Daoy (cell line): Measurements from ENCODE around the gene NEUROD1. TPM values are rescaled to one million over a fixed set of nuclear protein-coding genes. Genes with fewer than 3 reads are reported as not detected.

Experiments
- DNase-seq: peaks from one replicate; pipeline ENCODE4 v3.0.0-alpha.2; 2015; ENCODE audit warnings: low read depth
- total RNA-seq: library from RNA; depleted of rRNA; stranded (reverse); fragments of >200 nt; shearing (Covaris generic); gene quantifications from 2 replicates; pipeline ENCODE4 v1.2.3, GENCODE V29; 2014; rRNA removed

Gene NEUROD1
- total RNA-seq, 1 experiment from 2014 or later = not detected

- no peak for DNase-seq
Observed at GRCh38 chr2:181642086-181642485, 38.2 kb downstream of the NEUROD1 start.

- DNase-seq = no peak
Observed at GRCh38 chr2:181639686-181640085, 40.6 kb downstream of the NEUROD1 start.

DNA sequence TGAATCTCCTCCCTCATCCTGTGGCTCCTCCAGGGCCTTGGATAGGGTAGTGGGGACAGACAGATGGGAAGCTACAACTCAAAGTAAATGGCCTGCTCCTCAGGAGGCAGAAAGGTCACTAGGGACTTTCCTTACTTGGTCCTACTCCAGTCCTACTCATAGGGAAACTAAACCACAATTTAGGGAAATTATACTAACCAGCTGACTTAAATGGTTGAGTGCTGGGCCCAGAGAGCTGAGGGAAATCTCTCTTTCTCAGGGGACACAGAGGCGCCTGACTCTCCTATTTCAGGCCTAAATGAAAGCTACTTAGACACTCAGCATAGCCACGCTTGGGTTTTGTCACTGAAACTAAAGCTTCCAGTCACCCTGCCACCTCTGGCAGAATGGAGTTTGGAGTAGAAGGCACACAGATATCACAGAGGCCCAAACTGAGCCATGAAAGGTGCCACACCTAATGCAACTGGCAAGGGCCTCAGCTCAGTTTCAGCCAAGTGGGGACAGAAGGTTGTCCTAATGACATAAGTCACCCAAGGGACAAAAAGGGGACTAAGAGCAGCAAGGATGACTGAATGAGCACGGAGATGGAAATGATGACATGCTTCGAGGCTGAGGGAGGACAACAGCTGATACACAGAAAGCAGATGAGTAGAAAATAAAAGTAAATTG lies 47.5 kb downstream of the NEUROD1 start:
- no peak for DNase-seq

- DNase-seq = no peak
Observed at GRCh38 chr2:181628590-181629585, 51.4 kb downstream of the NEUROD1 start.

DNA sequence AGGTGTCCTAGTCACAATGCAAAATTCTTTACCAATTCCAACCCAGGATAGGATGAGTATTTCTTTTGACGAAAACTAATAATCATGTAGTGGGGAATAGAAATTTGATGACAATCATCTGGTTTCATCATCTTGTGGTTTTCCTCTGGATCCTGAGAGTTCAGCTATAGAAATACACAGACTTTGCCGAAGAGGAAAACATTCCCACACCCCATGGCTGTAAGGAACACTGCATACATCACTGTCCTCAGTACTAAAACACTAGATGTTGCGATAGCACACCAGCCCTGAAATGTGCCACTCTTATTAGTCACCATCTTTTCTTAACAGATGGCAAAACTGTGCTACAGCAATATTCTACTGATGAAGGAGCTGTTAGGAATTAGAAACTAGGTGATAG lies 52.8 kb downstream of the NEUROD1 start:
- peak; percentile 3 for DNase-seq

- no peak for DNase-seq
Observed at GRCh38 chr2:181626671-181627070, 53.6 kb downstream of the NEUROD1 start.

Other genes starting within 250 kb of the NEUROD1 start
- 8.9 and 11.3 TPM in 2 replicates for gene ITGA4, start 223.1 kb downstream of the NEUROD1 start, total RNA-seq
- gene CERKL, start 23.4 kb downstream of the NEUROD1 start, total RNA-seq = 0.29 TPM in 1 of 2 replicates, not detected in the other
- gene ITPRID2, start 211.2 kb upstream of the NEUROD1 start, total RNA-seq = 76.5 and 93.2 TPM in 2 replicates